HepG2 (cell line): ENCODE results near the gene IFT43. TPM values are rescaled to one million over a fixed set of nuclear protein-coding genes. Genes with fewer than 3 reads are reported as not detected.

ENCODE experiments used
- FOXK1 ChIP-seq: sonication (generic); formaldehyde crosslinking; IDR thresholded peaks from 2 replicates; pipeline ENCODE4 v1.4.0; 2020; ENCODE audit warnings: low read depth, missing genetic modification reagents, borderline replicate concordance
- KLF13 ChIP-seq: sonication (generic); formaldehyde crosslinking; IDR thresholded peaks from 2 replicates; pipeline ENCODE4 v1.4.0; 2020; ENCODE audit warnings: mild to moderate bottlenecking, missing genetic modification reagents
- MEIS2 ChIP-seq: sonication (generic); formaldehyde crosslinking; IDR thresholded peaks from 2 replicates; pipeline ENCODE4 v1.9.0; 2021; ENCODE audit warnings: mild to moderate bottlenecking, missing genetic modification reagents
- NBN ChIP-seq: fragments of 450-650 bp; conservative IDR thresholded peaks from 2 replicates; pipeline ENCODE4 v1.6.1; 2017
- NFYC ChIP-seq: IDR thresholded peaks from 2 replicates; pipeline ENCODE4 v1.6.1; 2016; ENCODE audit warnings: missing genetic modification reagents, missing compliant biosample characterization
- NKX3-1 ChIP-seq: sonication (generic); formaldehyde crosslinking; IDR thresholded peaks from 2 replicates; pipeline ENCODE4 v1.5.0; 2020; ENCODE audit warnings: missing genetic modification reagents
- NR0B2 ChIP-seq: sonication (generic); formaldehyde crosslinking; IDR thresholded peaks from 2 replicates; pipeline ENCODE4 v1.4.0; 2020; ENCODE audit warnings: mild to moderate bottlenecking, missing genetic modification reagents
- PRPF4 ChIP-seq: fragments of 200-400 bp; formaldehyde crosslinking; IDR thresholded peaks from 2 replicates; pipeline ENCODE4 v1.6.1; 2016; ENCODE audit warnings: low read length, low read depth; ENCODE audit not compliant: poor library complexity, severe bottlenecking
- RAD51 ChIP-seq: fragments of 450-650 bp; IDR thresholded peaks from 2 replicates; pipeline ENCODE4 v1.6.1; 2016; ENCODE audit warnings: borderline replicate concordance
- SNAI1 ChIP-seq: sonication (generic); formaldehyde crosslinking; IDR thresholded peaks from 2 replicates; pipeline ENCODE4 v1.5.0; 2020; ENCODE audit warnings: mild to moderate bottlenecking, missing genetic modification reagents, borderline replicate concordance
- SNAPC2 ChIP-seq: sonication (generic); formaldehyde crosslinking; IDR thresholded peaks from 2 replicates; pipeline ENCODE4 v1.8.1; 2022; ENCODE audit warnings: mild to moderate bottlenecking, missing genetic modification reagents
- SRSF4 ChIP-seq: fragments of 200-400 bp; formaldehyde crosslinking; IDR thresholded peaks from one replicate; pipeline ENCODE4 v1.6.1; 2018; ENCODE audit warnings: mild to moderate bottlenecking, low read depth, low read length, moderate library complexity; ENCODE audit not compliant: poor library complexity, severe bottlenecking
- ZBTB7B ChIP-seq: sonication (generic); formaldehyde crosslinking; IDR thresholded peaks from 2 replicates; pipeline ENCODE4 v1.4.0; 2020; ENCODE audit warnings: missing genetic modification reagents
- ZNF468 ChIP-seq: sonication (generic); formaldehyde crosslinking; IDR thresholded peaks from 2 replicates; pipeline ENCODE4 v1.8.0; 2022; ENCODE audit warnings: mild to moderate bottlenecking, moderate library complexity, missing genetic modification reagents
- ZNF550 ChIP-seq: sonication (generic); formaldehyde crosslinking; IDR thresholded peaks from 2 replicates; pipeline ENCODE4 v1.4.0; 2020; ENCODE audit warnings: mild to moderate bottlenecking, missing genetic modification reagents, borderline replicate concordance
- ZNF605 ChIP-seq: sonication (generic); formaldehyde crosslinking; IDR thresholded peaks from 2 replicates; pipeline ENCODE4 v1.8.0; 2022; ENCODE audit warnings: mild to moderate bottlenecking, missing genetic modification reagents
- polyA plus RNA-seq, 8 experiments: library from polyadenylated mRNA; depleted of rRNA in 3 of 8; stranded (reverse) in 7 of 8; unstranded in 1 of 8; fragments of >200 nt; fragmentation: Illumina TruSeq in 4 of 8; extraction: Trizol in 4 of 8; gene quantifications; 2 replicates each; pipeline versions ENCODE4 v1.2.1 to v1.2.3, GENCODE V29; 2011 to 2016; ENCODE audit warnings: low read depth in 4 of 8, missing spikeins in 1 of 8, mixed read lengths in 1 of 8; ENCODE audit not compliant: insufficient read depth in 1 of 8
- total RNA-seq, 5 experiments: library from RNA; depleted of rRNA; stranded (reverse); fragments of >200 nt; fragmentation: Illumina TruSeq; extraction: Trizol; gene quantifications; 2 replicates each; pipeline ENCODE4 v1.2.3, GENCODE V29; 2016; ENCODE audit warnings: low read depth in 1 of 5
- TF ChIP-seq, protein P1 (sequence below): sonication (generic); formaldehyde crosslinking; IDR thresholded peaks from 2 replicates; pipeline ENCODE4 v1.4.0; 2020; ENCODE audit warnings: missing genetic modification reagents, borderline replicate concordance
- TF ChIP-seq, protein P2 (sequence below): sonication (generic); formaldehyde crosslinking; IDR thresholded peaks from 2 replicates; pipeline ENCODE4 v1.4.0; 2020; ENCODE audit warnings: missing genetic modification reagents, borderline replicate concordance
- TF ChIP-seq, protein P3 (sequence below): sonication (generic); formaldehyde crosslinking; IDR thresholded peaks from 2 replicates; pipeline ENCODE4 v1.4.0; 2020; ENCODE audit warnings: missing genetic modification reagents
- TF ChIP-seq, protein P4 (sequence below): sonication (generic); formaldehyde crosslinking; IDR thresholded peaks from 2 replicates; pipeline ENCODE4 v1.5.1; 2020; ENCODE audit warnings: missing genetic modification reagents, mild to moderate bottlenecking, borderline replicate concordance
- TF ChIP-seq, protein P5 (sequence below): sonication (generic); formaldehyde crosslinking; IDR thresholded peaks from 2 replicates; pipeline ENCODE4 v1.4.0; 2020; ENCODE audit warnings: missing genetic modification reagents

IFT43 gene
- total and polyA plus RNA-seq, 2 of the 13 experiments (the other 11 are each of a cell fraction or from before 2014, with no cell fraction given): 0.15 to 0.55 TPM

- TF ChIP-seq PRPF4: no peak
- TF ChIP-seq, protein P1, sequence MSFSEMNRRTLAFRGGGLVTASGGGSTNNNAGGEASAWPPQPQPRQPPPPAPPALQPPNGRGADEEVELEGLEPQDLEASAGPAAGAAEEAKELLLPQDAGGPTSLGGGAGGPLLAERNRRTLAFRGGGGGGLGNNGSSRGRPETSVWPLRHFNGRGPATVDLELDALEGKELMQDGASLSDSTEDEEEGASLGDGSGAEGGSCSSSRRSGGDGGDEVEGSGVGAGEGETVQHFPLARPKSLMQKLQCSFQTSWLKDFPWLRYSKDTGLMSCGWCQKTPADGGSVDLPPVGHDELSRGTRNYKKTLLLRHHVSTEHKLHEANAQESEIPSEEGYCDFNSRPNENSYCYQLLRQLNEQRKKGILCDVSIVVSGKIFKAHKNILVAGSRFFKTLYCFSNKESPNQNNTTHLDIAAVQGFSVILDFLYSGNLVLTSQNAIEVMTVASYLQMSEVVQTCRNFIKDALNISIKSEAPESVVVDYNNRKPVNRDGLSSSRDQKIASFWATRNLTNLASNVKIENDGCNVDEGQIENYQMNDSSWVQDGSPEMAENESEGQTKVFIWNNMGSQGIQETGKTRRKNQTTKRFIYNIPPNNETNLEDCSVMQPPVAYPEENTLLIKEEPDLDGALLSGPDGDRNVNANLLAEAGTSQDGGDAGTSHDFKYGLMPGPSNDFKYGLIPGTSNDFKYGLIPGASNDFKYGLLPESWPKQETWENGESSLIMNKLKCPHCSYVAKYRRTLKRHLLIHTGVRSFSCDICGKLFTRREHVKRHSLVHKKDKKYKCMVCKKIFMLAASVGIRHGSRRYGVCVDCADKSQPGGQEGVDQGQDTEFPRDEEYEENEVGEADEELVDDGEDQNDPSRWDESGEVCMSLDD (CRISPR knock-in tag): no peak
- no peak for TF ChIP-seq SNAI1
- no peak for TF ChIP-seq KLF13 (CRISPR knock-in tag)
- 0 out of 2 replicates have a peak, but pooled peaks have one; percentile 33 for TF ChIP-seq FOXK1 (CRISPR knock-in tag)
- TF ChIP-seq, protein P2, sequence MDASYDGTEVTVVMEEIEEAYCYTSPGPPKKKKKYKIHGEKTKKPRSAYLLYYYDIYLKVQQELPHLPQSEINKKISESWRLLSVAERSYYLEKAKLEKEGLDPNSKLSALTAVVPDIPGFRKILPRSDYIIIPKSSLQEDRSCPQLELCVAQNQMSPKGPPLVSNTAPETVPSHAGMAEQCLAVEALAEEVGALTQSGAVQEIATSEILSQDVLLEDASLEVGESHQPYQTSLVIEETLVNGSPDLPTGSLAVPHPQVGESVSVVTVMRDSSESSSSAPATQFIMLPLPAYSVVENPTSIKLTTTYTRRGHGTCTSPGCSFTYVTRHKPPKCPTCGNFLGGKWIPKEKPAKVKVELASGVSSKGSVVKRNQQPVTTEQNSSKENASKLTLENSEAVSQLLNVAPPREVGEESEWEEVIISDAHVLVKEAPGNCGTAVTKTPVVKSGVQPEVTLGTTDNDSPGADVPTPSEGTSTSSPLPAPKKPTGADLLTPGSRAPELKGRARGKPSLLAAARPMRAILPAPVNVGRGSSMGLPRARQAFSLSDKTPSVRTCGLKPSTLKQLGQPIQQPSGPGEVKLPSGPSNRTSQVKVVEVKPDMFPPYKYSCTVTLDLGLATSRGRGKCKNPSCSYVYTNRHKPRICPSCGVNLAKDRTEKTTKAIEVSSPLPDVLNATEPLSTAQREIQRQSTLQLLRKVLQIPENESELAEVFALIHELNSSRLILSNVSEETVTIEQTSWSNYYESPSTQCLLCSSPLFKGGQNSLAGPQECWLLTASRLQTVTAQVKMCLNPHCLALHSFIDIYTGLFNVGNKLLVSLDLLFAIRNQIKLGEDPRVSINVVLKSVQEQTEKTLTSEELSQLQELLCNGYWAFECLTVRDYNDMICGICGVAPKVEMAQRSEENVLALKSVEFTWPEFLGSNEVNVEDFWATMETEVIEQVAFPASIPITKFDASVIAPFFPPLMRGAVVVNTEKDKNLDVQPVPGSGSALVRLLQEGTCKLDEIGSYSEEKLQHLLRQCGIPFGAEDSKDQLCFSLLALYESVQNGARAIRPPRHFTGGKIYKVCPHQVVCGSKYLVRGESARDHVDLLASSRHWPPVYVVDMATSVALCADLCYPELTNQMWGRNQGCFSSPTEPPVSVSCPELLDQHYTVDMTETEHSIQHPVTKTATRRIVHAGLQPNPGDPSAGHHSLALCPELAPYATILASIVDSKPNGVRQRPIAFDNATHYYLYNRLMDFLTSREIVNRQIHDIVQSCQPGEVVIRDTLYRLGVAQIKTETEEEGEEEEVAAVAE (CRISPR knock-in tag): no peak
- TF ChIP-seq NR0B2 (CRISPR knock-in tag): no peak
- no peak for TF ChIP-seq ZNF468
- TF ChIP-seq ZNF550 (CRISPR knock-in tag): no peak
- TF ChIP-seq NFYC (CRISPR knock-in tag): no peak
- TF ChIP-seq NKX3-1 (CRISPR knock-in tag): no peak
- no peak for TF ChIP-seq ZBTB7B (CRISPR knock-in tag)
- no peak for TF ChIP-seq NBN
- TF ChIP-seq, protein P3, sequence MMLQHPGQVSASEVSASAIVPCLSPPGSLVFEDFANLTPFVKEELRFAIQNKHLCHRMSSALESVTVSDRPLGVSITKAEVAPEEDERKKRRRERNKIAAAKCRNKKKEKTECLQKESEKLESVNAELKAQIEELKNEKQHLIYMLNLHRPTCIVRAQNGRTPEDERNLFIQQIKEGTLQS: peak; percentile 89
- TF ChIP-seq, protein P4, sequence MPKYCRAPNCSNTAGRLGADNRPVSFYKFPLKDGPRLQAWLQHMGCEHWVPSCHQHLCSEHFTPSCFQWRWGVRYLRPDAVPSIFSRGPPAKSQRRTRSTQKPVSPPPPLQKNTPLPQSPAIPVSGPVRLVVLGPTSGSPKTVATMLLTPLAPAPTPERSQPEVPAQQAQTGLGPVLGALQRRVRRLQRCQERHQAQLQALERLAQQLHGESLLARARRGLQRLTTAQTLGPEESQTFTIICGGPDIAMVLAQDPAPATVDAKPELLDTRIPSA: no peak
- TF ChIP-seq SNAPC2 (CRISPR knock-in tag): no peak
- TF ChIP-seq ZNF605 (CRISPR knock-in tag): no peak
- no peak for TF ChIP-seq SRSF4
- peak; percentile 31; the same call in 1 of the 2 replicates for TF ChIP-seq MEIS2 (CRISPR knock-in tag)
- TF ChIP-seq RAD51: no peak
- TF ChIP-seq, protein P5, sequence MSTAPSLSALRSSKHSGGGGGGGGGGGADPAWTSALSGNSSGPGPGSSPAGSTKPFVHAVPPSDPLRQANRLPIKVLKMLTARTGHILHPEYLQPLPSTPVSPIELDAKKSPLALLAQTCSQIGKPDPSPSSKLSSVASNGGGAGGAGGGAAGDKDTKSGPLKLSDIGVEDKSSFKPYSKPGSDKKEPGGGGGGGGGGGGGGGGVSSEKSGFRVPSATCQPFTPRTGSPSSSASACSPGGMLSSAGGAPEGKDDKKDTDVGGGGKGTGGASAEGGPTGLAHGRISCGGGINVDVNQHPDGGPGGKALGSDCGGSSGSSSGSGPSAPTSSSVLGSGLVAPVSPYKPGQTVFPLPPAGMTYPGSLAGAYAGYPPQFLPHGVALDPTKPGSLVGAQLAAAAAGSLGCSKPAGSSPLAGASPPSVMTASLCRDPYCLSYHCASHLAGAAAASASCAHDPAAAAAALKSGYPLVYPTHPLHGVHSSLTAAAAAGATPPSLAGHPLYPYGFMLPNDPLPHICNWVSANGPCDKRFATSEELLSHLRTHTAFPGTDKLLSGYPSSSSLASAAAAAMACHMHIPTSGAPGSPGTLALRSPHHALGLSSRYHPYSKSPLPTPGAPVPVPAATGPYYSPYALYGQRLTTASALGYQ (CRISPR knock-in tag): no peak
Measured at GRCh38 chr14:75989134-75989533, 3.6 kb downstream of the IFT43 start (continued).
